ENCODE measurements around the gene MS4A4E. TPM values are rescaled to one million over a fixed set of nuclear protein-coding genes. Genes with fewer than 3 reads are reported as not detected.
A peak's percentile ranks its signal among the peaks of the same experiment; 100 is the strongest.

MS4A4E gene
- total RNA-seq, 2 experiments from 2014 or later: not detected

DNA sequence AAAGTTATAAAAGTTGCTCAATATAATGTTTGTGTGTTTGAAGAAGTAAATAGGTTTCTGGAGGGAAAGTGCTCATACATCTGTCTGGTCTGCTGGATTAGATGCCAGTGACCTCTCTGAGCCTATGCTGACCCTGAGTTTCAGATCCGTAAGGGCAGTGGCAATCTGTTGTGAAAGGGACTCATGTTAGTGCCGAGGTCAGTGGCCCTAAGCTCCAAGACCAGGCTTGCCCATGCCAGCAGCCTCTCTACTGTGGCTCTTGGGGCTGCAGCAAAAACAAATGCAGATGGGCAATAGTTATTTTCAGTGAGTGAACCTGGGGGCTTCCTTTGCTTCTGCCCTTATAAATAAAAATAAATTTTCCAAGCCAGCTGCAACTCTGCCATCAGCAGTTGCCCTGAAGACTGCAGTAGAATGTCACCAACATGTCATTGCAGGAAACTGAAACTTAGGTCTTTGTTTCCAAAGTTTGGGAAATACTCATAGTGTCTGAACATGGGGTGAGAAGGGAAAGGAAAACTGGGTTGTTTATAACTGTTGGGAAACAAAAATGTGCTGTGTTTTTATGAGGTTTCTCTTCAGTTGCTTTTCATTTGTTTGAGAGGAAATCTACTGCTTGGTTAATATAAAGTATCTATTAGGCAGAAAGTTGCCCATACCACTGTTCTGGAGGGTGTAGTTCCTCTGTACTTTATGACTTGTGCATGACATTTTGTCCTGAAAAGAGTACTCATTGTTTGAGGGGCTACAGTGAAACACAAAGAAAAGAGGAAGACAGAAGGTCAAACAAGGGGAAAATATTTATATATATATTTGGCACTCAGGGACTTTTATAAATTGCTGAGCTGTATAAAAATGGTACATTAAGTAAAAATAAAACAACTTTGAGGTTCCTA, 9.5 kb upstream of the MS4A4E start:
- no peaks in the 10 kb centered on the region; the same call in 1 of the 2 replicates for H3K9me3 ChIP-seq (ENCODE audit: low read length)
- no peak for DNase-seq (ENCODE audit: low spot score)
- H3K36me3 ChIP-seq (ENCODE audit: insufficient read depth, low read length): no peaks in the 10 kb centered on the region
- POLR2A ChIA-PET: no interaction called here
- no peak overlapping the region for H3K4me3 ChIP-seq (ENCODE audit: low read depth, low read length, poor library complexity, severe bottlenecking)
- H4K20me1 ChIP-seq (ENCODE audit: insufficient read depth, low read length): no peaks in the 10 kb centered on the region
- H3K79me2 ChIP-seq (ENCODE audit: insufficient read depth, low read depth, low read length): no peaks in the 10 kb centered on the region
- CTCF ChIA-PET (ENCODE audit: unreplicated experiment): no interaction called here
- H3K4me2 ChIP-seq (ENCODE audit: low read length): no peak overlapping the region
- no peak for TF ChIP-seq EZH2phosphoT487 (IDR thresholded peaks at IDR 0.05; ENCODE audit: borderline replicate concordance, low read depth, low read length)
- TF ChIP-seq CTCF (conservative IDR thresholded peaks at IDR 0.05; ENCODE audit: low read length): no peak
- H3K27ac ChIP-seq (ENCODE audit: low read depth, low read length, poor library complexity, severe bottlenecking): no peak overlapping the region
- H2AFZ ChIP-seq (ENCODE audit: low read length): no peak overlapping the region
- no peaks in the 10 kb centered on the region for H3K9me2 ChIP-seq (ENCODE audit: insufficient read depth, low read length)
- no peaks in the 10 kb centered on the region for H3K4me1 ChIP-seq (ENCODE audit: insufficient read depth, low read length, poor library complexity, severe bottlenecking)
- intact Hi-C loops (cut with micrococcal nuclease; ENCODE audit: unreplicated experiment): no loop called here
- BruUV-seq (replicated peaks): no TSS peak

DNA sequence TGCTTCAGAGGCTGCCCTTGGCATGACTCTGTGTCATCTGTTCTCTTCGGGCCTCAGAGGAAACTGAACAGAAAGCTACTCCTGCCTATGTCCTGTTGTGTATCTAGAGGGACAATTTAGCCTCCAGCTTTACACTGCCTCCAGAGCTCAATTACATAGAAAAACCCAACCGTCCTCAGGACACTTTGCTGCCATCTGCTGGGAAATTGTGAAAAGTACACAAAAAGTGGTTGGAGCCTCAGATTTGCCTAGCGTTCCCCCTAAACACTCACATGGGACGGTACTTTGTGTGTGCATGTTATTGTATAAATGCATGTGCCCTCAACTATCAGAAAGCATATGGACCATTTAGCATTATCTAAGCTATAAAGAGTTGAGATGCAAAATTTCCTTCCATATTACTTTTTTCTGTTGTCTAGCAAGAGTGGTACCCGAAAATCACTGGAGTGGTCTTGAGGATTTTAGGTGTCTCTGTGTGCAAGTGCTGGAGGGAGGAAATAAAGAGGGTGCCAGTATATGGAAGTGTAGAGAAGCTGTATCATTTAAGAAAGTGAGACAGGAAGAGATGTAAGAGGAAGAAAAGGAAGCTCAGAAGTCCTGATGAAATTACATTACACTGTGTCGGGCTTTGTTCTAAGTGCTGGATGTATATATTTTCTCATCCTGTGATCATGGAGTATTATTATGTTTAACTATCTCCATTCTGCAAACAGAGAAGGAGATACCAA, 8.7 kb upstream of the MS4A4E start:
- Histone ChIP-seq H3K9me3 (ENCODE audit: low read length) (no peaks in the 10 kb centered on the region; the same call in 1 of the 2 replicates), H3K79me2 (ENCODE audit: insufficient read depth, low read depth, low read length) (no peaks in the 10 kb centered on the region), H3K4me1 (ENCODE audit: insufficient read depth, low read length, poor library complexity, severe bottlenecking) (no peaks in the 10 kb centered on the region), H3K4me2 (ENCODE audit: low read length) (no peak overlapping the region), H3K36me3 (ENCODE audit: insufficient read depth, low read length) (no peaks in the 10 kb centered on the region), H3K4me3 (ENCODE audit: low read depth, low read length, poor library complexity, severe bottlenecking) (no peak overlapping the region), H4K20me1 (ENCODE audit: insufficient read depth, low read length) (no peaks in the 10 kb centered on the region), H3K27ac (ENCODE audit: low read depth, low read length, poor library complexity, severe bottlenecking) (no peak overlapping the region), H2AFZ (ENCODE audit: low read length) (no peak overlapping the region), H3K9me2 (ENCODE audit: insufficient read depth, low read length) (no peaks in the 10 kb centered on the region)
- ChIA-PET CTCF (ENCODE audit: unreplicated experiment) (no interaction called here), POLR2A (interaction anchor here (0.6 kb wide), 1 partner anchor 22 kb away, joined by 3 read pairs; no protein-coding TSS in a partner anchor)
- no peak for TF ChIP-seq EZH2phosphoT487 (IDR thresholded peaks at IDR 0.05; ENCODE audit: borderline replicate concordance, low read depth, low read length)
- TF ChIP-seq CTCF (conservative IDR thresholded peaks at IDR 0.05; ENCODE audit: low read length): peak; percentile 39; the same call in 1 of the 2 replicates
- no TSS peak for BruUV-seq (replicated peaks)
- intact Hi-C loops (cut with micrococcal nuclease; ENCODE audit: unreplicated experiment): no loop called here
- DNase-seq (ENCODE audit: low spot score): no peak

All from OCI-LY7 (cell line).